K562 (cell line): ENCODE data around the gene CBX3. TPM values are rescaled to one million over a fixed set of nuclear protein-coding genes. Genes with fewer than 3 reads are reported as not detected.

Source experiments
- ADNP ChIP-seq: fragments of 200-800 bp; sonication (Bioruptor generic); IDR thresholded peaks from 2 replicates; pipeline ENCODE4 v1.6.1; 2016; ENCODE audit warnings: missing genetic modification characterization, missing compliant biosample characterization
- ARNT ChIP-seq, 2 experiments: fragments of 450-650 bp; IDR thresholded peaks; 2 replicates each; pipeline ENCODE4 v1.6.1; 2016; ENCODE audit warnings: mild to moderate bottlenecking in 1 of 2
- BCLAF1 ChIP-seq, 2 experiments: fragments of 450-650 bp in 1 of 2; IDR thresholded peaks; 2 replicates each; pipeline ENCODE4 v1.6.1; 2011 to 2017; ENCODE audit warnings: low read depth in 2 of 2, antibody characterized with exemption in 1 of 2, borderline replicate concordance in 1 of 2, low read length in 1 of 2, mild to moderate bottlenecking in 1 of 2, mixed read lengths in 1 of 2; ENCODE audit not compliant: control insufficient read depth in 1 of 2
- CTCFL ChIP-seq: IDR thresholded peaks from 2 replicates; pipeline ENCODE4 v1.6.1; 2011; ENCODE audit warnings: borderline replicate concordance, low read depth, mild to moderate bottlenecking, moderate library complexity, low read length; ENCODE audit not compliant: insufficient read depth, poor library complexity, severe bottlenecking
- FOXJ3 ChIP-seq: sonication (generic); formaldehyde crosslinking; IDR thresholded peaks from 2 replicates; pipeline ENCODE4 v1.4.0; 2020; ENCODE audit warnings: mild to moderate bottlenecking, missing genetic modification reagents
- FOXK1 ChIP-seq: sonication (generic); formaldehyde crosslinking; IDR thresholded peaks from 2 replicates; pipeline ENCODE4 v1.8.0; 2022; ENCODE audit warnings: missing genetic modification reagents, mild to moderate bottlenecking, borderline replicate concordance
- GTF2F1 ChIP-seq: IDR thresholded peaks from 2 replicates; pipeline ENCODE4 v1.6.1; 2011; ENCODE audit warnings: low read depth, low read length, improper control_type of control experiment
- HDAC2 ChIP-seq: fragments of 450-650 bp; IDR thresholded peaks from 2 replicates; pipeline ENCODE4 v1.6.1; 2016; ENCODE audit warnings: mild to moderate bottlenecking
- MAZ ChIP-seq, 2 experiments: fragments of 450-650 bp in 1 of 2; sonication (generic) in 1 of 2; formaldehyde crosslinking; IDR thresholded peaks in 1 of 2; conservative IDR thresholded peaks in 1 of 2; 2 replicates each; pipeline versions ENCODE4 v1.4.0 to v1.5.0; 2020; ENCODE audit warnings: mild to moderate bottlenecking in 1 of 2, missing genetic modification reagents in 1 of 2
- MYBL2 ChIP-seq, 2 experiments: fragments of 450-650 bp in 1 of 2; sonication (generic) in 1 of 2; formaldehyde crosslinking in 1 of 2; IDR thresholded peaks; 2 replicates each; pipeline versions ENCODE4 v1.6.1 to v1.8.1; 2017 to 2022; ENCODE audit warnings: borderline replicate concordance in 1 of 2, inconsistent platforms in 1 of 2, low read depth in 1 of 2, mild to moderate bottlenecking in 1 of 2, missing genetic modification reagents in 1 of 2, moderate library complexity in 1 of 2
- NCOA4 ChIP-seq: fragments of 450-650 bp; IDR thresholded peaks from 2 replicates; pipeline ENCODE4 v1.6.1; 2018; ENCODE audit warnings: mild to moderate bottlenecking; ENCODE audit not compliant: partially characterized antibody
- NONO ChIP-seq, 2 experiments: fragments of 200-400 bp in 1 of 2; fragments of 450-650 bp in 1 of 2; formaldehyde crosslinking in 1 of 2; IDR thresholded peaks; 2 replicates each; pipeline ENCODE4 v1.6.1; 2017; ENCODE audit warnings: low read depth in 2 of 2, mild to moderate bottlenecking in 2 of 2, moderate library complexity in 2 of 2, low read length in 1 of 2
- PTBP1 ChIP-seq: fragments of 200-400 bp; formaldehyde crosslinking; IDR thresholded peaks from 2 replicates; pipeline ENCODE4 v1.6.1; 2017; ENCODE audit warnings: low read depth, low read length
- RAD51 ChIP-seq: fragments of 450-650 bp; IDR thresholded peaks from 2 replicates; pipeline ENCODE4 v1.7.1; 2016; ENCODE audit warnings: low read depth, mild to moderate bottlenecking, borderline replicate concordance
- RBM15 ChIP-seq: fragments of 200-400 bp; formaldehyde crosslinking; IDR thresholded peaks from 2 replicates; pipeline ENCODE4 v1.6.1; 2018; ENCODE audit warnings: mild to moderate bottlenecking, low read length, moderate library complexity; ENCODE audit not compliant: insufficient read depth
- ZNF23 ChIP-seq: fragments of 250-450 bp; sonication (Bioruptor Pico); IDR thresholded peaks from 2 replicates; pipeline ENCODE4 v1.4.0; 2020; ENCODE audit warnings: mild to moderate bottlenecking
- ZNF518B ChIP-seq: fragments of 250-450 bp; sonication (Bioruptor Pico); IDR thresholded peaks from 2 replicates; pipeline ENCODE4 v1.5.0; 2021; ENCODE audit warnings: mild to moderate bottlenecking, moderate library complexity
- ZNF717 ChIP-seq: fragments of 250-450 bp; sonication (Bioruptor Pico); IDR thresholded peaks from 2 replicates; pipeline ENCODE4 v1.5.0; 2021
- polyA plus RNA-seq, 8 experiments: library from polyadenylated mRNA; depleted of rRNA in 4 of 8; stranded (reverse) in 5 of 8; unstranded in 3 of 8; fragments of >200 nt; fragmentation: Nextera tagmentation in 2 of 8; fragmentation: Illumina TruSeq in 1 of 8; extraction: Ambion mirVana in 2 of 8; extraction: Trizol in 1 of 8; gene quantifications; 2 replicates each; pipeline versions ENCODE4 v1.2.1 to v1.2.3, GENCODE V29; 2011 to 2014; ENCODE audit warnings: inconsistent platforms in 1 of 8, missing spikeins in 1 of 8
- total RNA-seq, 7 experiments: library from RNA; depleted of rRNA in 6 of 7; stranded (reverse); fragments of >200 nt in 6 of 7; fragmentation: Illumina TruSeq in 2 of 7; extraction: Trizol in 2 of 7; gene quantifications; 2 replicates each; pipeline versions ENCODE4 v1.2.1 to v1.2.3, GENCODE V29; 2011 to 2021; ENCODE audit warnings: low replicate concordance in 1 of 7

Gene CBX3
- total and polyA plus RNA-seq, 9 of the 15 experiments (the other 6 are each of a cell fraction or from before 2014, with no cell fraction given): 198 to 413 (median 328) TPM

- TF ChIP-seq ZNF518B (no peak), ARNT (IDR thresholded peaks at IDR 0.05) (no peak), ZNF23 (CRISPR knock-in tag) (no peak), BCLAF1 (IDR thresholded peaks at IDR 0.05; ENCODE audit: borderline replicate concordance in 1 of 2, control insufficient read depth in 1 of 2, low read depth in 2 of 2, low read length in 1 of 2) (peak; percentile 52 to 84; a peak in 2 of 4 replicates), PTBP1 (no peak), NONO (IDR thresholded peaks at IDR 0.05; ENCODE audit: low read depth in 2 of 2, low read length in 1 of 2) (no peak), RBM15 (no peak), GTF2F1 (no peak), ADNP (no peak), NCOA4 (no peak), MAZ (CRISPR knock-in tag; conservative IDR thresholded peaks at IDR 0.05 in 1 of 2, IDR thresholded peaks at IDR 0.05 in 1 of 2) (no peak; a peak in 1 of 4 replicates), RAD51 (no peak), HDAC2 (no peak), MYBL2 (IDR thresholded peaks at IDR 0.05; ENCODE audit: low read depth) (no peak), MYBL2 (CRISPR knock-in tag; IDR thresholded peaks at IDR 0.05; ENCODE audit: borderline replicate concordance) (no peak), FOXK1 (CRISPR knock-in tag) (0 out of 2 replicates have a peak, but pooled peaks have one; percentile 23), CTCFL (no peak), FOXJ3 (CRISPR knock-in tag) (no peak), ZNF717 (CRISPR knock-in tag) (no peak; the same call in 1 of the 2 replicates)
Observed at GRCh38 chr7:26188206-26188956, 13.2 kb upstream of the CBX3 start (continued).
